Activated CD4-positive, alpha-beta T cell treated with anti-CD3 and anti-CD28 coated beads, Interleukin-2, amount 50 U/mL, for 48 hours (primary cell): ENCODE data around the gene SLC4A2.
"Not testable (repeated sequence)": the region's sequence is repeated elsewhere in the genome, so short reads cannot be mapped to it uniquely, and the experiment has no call there.

Experiments used
- DNase-seq, 2 experiments: peaks; one replicate each; pipeline ENCODE4 v3.0.0-alpha.2; 2020

SLC4A2 gene

GRCh38 chr7:151059367-151060112 is at the start of gene SLC4A2:
Gene SLC4A2 (plus strand): TSS chr7:151059589. CDS start chr7:151061988, 2,399 bp downstream.
- DNase-seq, result peak; percentile 73 to 78

- no peak for DNase-seq
Observed at GRCh38 chr7:151010037-151010306, 49.4 kb upstream of the SLC4A2 start.

GRCh38 chr7:151010307-151011096 is 48.9 kb upstream of the SLC4A2 start:
- peak; percentile 57 to 64 for DNase-seq

GRCh38 chr7:151011097-151011409 is 48.3 kb upstream of the SLC4A2 start:
- DNase-seq, result no peak

- not testable (repeated sequence) for DNase-seq
Observed at GRCh38 chr7:151011616-151012015, 47.8 kb upstream of the SLC4A2 start.

- DNase-seq, result no peak
Observed at GRCh38 chr7:151012031-151012692, 47.2 kb upstream of the SLC4A2 start.

GRCh38 chr7:151012911-151013347 is 46.5 kb upstream of the SLC4A2 start:
- DNase-seq, result no peak

GRCh38 chr7:151013356-151013732 is 46.0 kb upstream of the SLC4A2 start:
- DNase-seq, result no peak

- peak; percentile 84 to 88 for DNase-seq
Observed at GRCh38 chr7:151013733-151014497, 45.5 kb upstream of the SLC4A2 start.

- DNase-seq, result peak in 1 of 2 experiments; percentile 42
Observed at GRCh38 chr7:151014950-151015349, 44.4 kb upstream of the SLC4A2 start.

GRCh38 chr7:151015967-151016366 is 43.4 kb upstream of the SLC4A2 start:
- no peak for DNase-seq

GRCh38 chr7:151016505-151016904 is 42.9 kb upstream of the SLC4A2 start:
- DNase-seq, result no peak

- peak in 1 of 2 experiments; percentile 13 for DNase-seq
Observed at GRCh38 chr7:151016942-151017341, 42.4 kb upstream of the SLC4A2 start.

- DNase-seq, result peak in 1 of 2 experiments; percentile 20
Observed at GRCh38 chr7:151017370-151017952, 41.9 kb upstream of the SLC4A2 start.

GRCh38 chr7:151017953-151018420 is 41.4 kb upstream of the SLC4A2 start:
- DNase-seq, result peak; percentile 83 to 88

GRCh38 chr7:151018421-151019129 is 40.8 kb upstream of the SLC4A2 start:
- DNase-seq, result peak in 1 of 2 experiments; percentile 51

- DNase-seq, result no peak
Observed at GRCh38 chr7:151019130-151019447, 40.3 kb upstream of the SLC4A2 start.

- DNase-seq, result no peak
Observed at GRCh38 chr7:151020231-151020630, 39.2 kb upstream of the SLC4A2 start.

- DNase-seq, result no peak
Observed at GRCh38 chr7:151023232-151023631, 36.2 kb upstream of the SLC4A2 start.

- no peak for DNase-seq
Observed at GRCh38 chr7:151024435-151025056, 34.8 kb upstream of the SLC4A2 start, which contains the start of gene ATG9B. Gene ATG9B (minus strand): TSS chr7:151024494. CDS start chr7:151024423, 71 bp downstream.

- no peak for DNase-seq
Observed at GRCh38 chr7:151025924-151026671, 33.3 kb upstream of the SLC4A2 start.
